CD4-positive, alpha-beta T cell treated with Interleukin-6 for 4 hours (primary cell): ENCODE results near the gene FRY.
"Not testable (repeated sequence)": the region's sequence is repeated elsewhere in the genome, so short reads cannot be mapped to it uniquely, and the experiment has no call there.

ENCODE experiments used
- DNase-seq: peaks from one replicate; pipeline ENCODE4 v3.0.0-alpha.2; 2020; ENCODE audit warnings: mixed read lengths

FRY gene

DNA sequence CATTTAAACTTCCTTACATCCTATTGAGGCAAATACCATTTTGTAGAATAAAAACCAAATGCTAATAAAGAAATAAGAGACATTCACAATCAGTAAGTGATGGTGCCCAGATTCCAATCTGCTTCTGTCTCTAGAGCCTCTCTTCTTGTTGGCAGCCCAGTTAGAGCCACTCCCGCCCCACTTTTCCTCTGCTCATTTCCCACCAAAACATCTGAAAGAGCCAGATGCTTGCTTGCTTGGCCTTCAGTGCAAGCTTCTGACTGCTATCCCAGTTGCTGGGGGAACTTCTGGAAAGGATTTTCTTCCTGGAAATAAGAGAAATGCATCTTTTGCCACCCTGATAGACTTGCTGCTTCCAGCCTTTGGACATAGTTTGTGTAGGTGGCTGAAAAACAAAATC is 12.9 kb downstream of the FRY start:
- no peak for DNase-seq

DNA sequence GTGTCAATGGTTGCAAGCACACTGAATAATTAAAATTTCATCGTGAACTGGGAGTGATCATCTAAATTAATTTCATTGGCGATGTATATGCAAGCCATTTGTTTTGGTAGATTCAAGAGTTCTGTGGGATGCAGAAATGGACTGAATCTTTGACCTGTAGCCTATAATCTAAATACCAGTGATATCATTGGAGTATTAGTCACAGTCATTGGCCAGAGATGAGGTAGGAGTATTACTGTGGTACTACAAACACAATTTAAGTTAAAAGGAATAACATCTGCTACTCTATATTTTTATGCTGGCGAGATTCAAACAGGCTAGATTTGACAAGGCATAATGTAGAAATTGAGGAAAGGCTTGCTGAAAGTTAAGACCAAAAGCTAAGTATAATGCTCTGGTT is 14.0 kb downstream of the FRY start:
- no peak for DNase-seq

DNA sequence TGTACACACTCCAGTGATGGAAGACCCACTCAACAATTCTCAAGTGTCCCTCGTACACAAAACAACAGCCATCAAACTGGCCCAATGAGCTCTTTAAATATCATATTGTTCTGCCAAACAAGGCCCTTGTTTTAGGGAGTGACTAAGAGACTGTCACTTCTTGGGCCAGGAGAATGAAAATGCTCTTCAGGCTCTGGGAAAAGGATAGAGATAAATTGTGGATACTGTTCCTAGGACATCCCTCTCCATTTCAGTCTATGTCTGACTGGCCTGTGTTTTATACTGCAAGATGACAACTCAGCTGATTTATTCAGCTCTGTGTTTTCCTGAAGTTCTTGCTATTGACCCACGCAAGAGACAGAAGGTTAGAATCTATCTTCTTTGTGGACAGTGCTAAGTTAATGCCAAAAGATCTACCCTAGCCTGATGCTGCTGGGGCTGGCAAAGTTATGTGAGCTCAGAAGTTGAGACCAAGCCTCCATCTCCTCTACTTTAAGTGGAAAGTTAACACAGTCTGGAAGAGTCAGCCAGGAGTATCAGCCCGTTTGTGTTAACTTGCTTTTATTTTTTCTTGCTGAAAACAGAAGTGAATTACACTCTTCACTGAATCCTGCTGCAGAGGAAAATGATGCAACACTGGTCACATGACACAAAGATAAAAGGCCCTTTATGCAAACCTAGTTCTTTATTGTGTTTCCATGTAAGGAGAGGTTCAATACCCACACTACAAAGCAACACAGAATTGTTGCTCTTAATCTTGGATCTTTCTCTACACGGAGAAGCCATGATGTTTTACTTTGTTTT is 14.6 kb downstream of the FRY start:
- DNase-seq: peak; percentile 8

DNA sequence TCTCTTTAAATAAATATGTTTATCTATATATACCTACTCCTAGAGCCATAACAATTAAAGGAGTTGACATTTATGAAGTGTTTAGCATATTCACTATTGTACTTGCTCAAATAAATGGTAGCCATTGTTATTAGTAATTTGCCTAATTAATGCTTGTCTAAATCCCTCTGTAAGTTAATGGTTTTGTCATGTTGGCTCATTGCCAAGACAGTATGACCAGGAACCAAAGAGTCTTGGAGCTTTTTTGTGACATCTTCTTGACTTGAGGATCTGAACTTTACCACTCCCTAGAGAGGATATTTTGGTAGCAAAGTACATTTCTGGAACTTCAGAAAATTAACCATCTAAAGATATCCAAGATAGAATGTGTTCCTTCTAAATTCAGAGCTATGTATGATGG is 15.5 kb downstream of the FRY start:
- DNase-seq: no peak

DNA sequence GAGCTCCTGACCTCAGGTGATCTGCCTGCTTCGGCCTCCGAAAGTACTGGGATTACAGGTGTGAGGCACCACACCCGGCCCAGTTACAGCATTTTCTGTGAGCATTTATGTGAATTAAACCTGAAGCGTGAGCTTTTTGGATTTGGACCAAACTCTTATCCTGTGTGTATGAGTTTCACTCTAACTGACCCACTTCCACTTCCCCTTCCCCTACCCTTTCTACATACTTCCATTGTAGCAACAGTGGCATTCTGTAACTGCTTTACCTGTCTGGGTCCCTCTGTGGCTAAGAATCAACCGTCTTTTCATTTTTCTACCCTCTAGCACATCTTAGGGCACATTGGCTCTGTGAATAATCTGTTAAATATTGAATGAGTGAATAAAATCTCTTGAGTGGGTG is 16.2 kb downstream of the FRY start:
- no peak for DNase-seq

DNA sequence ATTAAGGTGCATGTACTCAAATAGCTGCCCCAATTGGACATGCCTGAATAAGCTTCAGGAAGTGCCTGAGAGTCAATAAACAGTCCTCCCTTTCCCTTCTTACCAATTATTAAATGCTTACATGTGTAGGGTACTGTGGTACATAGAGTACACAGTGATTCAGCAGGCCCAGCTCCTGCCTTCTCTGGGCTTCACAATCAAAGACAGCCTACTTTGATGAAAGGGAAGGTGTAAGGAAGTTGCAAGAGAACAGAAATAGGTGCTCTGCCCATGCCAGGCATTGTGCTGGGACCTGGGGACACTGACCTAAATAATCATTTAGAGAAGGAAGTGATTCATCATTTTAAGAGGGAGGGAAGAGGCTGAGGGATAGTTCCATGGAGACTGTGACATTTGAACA is 17.2 kb downstream of the FRY start:
- no peak for DNase-seq

DNA sequence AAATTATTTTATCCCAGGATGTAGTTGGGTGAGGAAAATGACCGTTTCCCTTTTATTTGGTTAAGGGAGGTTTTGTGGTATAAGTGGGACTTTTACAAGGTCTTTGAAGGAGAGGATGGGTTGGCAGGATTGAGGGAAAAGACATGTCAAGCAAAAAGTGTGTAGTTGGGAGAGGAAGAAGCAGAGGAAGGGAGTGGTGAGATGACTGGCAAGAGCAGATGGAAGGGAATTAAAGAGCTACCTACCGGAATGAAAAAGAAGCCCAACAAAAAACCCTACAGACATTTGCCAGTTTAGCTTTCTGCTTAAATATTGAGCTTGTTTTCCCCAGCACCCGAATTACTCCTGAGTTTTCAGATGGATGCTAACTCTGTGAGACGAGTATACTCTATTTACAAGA is 19.6 kb downstream of the FRY start:
- DNase-seq: no peak

DNA sequence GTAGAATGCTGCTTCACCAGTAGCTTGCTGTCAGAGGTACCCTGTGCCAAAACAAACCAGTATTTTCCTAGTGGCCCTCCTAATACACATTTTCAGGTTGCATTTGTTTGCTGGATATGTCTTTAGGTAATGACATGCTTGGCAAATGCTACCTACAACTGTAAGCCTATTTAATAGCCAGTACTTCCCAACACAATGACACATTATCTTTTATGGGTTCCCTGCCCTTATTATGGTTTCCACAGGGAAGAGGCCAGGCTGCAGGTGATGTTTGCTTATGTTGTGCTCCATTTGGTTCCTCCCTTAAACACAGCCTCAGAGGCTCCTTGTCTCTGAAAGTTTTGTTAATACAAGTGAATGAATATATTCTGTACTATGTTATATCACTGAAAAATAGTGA is 24.7 kb downstream of the FRY start:
- no peak for DNase-seq

DNA sequence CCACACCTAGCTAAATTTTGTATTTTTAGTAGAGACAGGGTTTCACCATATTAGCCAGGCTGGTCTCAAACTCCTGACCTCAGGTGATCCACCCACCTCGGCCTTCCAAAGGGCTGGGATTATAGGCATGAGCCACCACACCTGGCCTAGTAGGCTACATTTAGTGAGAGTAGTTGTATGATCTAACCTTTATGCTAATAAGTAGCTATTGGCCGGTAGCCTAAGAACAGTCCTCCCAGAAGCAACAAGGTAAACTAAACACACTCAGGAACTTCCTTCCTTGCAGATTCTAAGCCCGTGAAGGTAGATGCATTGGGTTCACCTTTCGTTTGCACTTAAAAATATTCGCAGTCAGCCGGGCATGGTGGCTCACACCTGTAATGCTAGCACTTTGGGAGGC is 25.8 kb downstream of the FRY start:
- not testable (repeated sequence) for DNase-seq

DNA sequence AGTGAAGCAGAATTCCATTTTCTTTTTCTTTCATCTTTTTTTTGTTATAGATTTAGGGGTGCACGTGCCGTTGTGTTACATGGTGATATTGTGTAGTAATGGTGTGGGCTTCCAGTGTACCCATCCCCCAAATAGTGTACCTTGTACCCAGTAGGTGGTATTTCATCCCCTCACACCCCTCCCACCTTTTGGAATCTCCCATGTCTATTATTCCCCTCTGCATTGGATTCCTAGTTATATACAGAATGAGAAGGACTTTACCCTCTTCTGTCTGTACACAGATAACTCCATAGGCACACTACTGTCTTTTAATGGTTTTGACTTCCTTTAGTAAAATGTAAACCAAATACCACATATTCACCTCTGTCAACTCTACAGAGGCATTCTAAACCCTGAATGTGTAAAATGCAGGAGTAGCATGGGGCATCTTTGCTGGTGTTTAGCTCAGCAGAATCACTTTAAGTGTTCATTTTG is 28.0 kb downstream of the FRY start:
- no peak for DNase-seq

DNA sequence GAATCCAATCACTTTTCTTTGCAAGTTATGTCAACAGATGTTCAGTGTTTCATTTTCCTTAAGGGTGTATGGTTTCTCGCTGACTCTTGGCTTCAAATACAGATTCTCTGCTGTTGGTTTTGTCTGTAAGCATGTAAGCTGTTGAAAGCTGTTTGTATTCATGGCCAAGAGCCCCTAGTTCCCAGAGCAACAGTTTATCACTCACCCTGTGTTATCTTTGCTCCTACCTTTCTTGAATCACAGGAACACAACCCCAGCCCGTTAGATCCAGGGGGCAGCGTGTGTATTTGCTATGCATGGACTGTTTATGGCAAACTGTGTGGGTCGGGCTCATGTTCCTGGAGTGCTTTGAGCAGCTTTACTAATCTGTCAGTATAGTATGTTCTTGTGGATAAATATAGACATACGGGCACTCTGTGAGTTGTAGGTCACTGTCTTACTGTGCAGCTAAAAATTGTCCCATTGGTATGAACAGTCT is 28.9 kb downstream of the FRY start:
- DNase-seq: no peak

DNA sequence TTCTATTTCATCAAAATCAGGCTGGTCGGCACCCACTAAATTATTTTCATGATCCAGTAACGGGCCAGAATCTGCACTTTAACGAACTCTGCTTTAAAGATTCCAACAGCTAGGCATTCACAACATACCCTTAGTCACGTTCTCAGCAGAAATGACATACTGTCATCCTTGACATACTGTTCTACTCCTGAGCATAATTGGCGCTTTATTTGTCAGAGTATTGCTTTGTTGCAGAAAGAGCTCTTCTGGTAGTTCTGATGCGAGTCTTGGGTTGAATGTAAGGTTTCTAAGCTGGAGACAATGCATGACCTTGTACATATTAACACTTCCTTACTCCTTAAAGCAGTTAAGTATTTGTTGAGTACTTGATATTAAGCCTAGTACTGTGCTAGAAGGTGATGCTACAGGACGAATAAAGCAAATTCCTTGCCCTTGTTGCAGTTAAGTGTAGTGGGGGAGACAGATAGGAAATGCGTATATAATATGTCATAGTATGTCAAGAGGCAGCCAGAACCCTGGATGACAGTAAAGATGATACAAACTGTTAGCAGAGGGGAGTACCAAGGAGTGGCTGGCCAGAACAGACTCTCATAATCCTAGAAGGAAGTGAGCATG is 32.2 kb downstream of the FRY start:
- no peak for DNase-seq

DNA sequence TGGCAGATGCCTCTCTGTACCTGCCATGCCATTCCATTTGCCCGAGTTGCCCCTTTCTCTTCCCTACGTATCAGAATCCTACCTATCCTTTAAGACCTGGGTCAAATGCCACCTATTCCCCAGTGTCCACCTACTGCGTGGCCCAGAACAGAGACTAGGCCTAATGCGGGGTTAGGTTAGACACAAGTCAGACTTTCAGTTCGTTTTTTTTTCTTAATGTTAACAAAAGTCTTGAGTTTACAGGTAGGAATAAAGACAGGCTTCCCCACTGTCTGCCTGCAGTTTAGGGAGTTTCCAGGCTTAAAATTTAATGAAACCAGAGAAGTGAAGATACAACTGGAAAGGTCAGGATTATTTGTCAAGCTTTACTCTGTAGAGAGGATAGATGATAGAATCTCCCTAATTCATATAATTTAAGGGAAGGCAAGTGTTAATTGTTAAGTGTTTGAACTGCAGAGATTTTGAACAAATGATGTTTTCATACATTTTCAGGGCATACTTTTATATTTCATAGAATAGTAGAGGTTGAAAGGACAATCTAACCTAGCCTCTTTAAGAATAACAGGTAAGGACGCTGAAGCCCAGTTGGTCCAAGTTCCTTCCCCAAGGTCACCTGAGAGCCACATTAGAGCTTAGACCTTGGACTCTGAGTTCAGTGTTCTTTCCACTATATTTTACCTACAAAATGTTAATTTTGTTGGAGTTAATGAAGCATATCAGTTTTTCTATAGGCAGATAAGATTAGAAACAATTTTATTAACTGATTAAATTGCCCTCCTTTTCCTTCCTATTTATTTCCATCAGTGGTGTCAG is 35.8 kb downstream of the FRY start:
- no peak for DNase-seq

DNA sequence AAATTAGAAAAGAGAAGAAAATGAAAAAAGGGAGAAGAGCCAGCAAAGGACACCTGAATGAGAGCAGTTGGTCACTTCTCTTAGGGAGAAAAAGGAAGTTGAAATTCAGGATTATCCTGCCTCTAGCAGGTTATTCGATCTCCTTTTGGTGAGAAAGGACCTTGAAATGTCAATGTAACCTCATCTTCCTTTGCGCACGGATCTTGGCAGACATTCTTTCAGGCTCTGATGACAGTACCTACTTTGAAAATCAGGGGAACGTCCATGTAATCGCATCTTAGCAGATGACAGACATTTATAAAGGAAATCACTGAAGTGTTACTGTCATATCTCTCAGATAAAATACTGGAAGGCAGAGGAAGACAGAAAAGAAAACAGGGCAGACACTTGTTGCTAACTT is 36.7 kb downstream of the FRY start:
- DNase-seq: no peak

DNA sequence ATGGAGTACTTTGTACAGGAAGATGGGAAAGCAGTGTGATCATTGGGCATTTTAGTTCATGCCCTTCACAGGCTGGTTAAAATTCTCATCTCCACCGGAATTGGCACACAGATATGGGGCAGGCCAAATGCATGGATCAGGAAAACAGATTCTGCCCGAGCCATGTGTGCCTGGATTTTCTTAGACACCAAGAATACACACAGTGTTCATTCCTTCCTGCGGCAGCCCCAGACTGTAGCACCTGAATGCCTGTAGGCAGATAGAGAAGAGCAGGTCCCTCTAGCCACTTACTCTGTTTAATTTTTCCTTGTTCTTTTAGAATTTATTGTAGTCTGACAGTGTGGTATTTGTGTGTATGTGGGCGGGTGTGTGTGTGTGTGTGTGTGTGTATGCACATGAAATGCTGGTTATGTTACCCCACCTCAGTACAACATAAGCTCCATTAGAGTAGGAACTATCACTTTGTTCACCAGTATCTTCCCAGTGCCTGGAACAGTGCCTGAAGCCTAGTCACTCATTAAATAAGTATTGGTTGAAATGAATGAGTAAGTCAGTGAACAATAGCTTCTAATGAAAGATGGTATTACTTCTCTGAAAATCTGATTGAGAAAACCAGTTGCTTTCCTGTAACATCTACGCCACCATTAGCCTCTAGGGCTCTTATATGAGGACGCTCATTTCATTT is 41.7 kb downstream of the FRY start:
- no peak for DNase-seq

DNA sequence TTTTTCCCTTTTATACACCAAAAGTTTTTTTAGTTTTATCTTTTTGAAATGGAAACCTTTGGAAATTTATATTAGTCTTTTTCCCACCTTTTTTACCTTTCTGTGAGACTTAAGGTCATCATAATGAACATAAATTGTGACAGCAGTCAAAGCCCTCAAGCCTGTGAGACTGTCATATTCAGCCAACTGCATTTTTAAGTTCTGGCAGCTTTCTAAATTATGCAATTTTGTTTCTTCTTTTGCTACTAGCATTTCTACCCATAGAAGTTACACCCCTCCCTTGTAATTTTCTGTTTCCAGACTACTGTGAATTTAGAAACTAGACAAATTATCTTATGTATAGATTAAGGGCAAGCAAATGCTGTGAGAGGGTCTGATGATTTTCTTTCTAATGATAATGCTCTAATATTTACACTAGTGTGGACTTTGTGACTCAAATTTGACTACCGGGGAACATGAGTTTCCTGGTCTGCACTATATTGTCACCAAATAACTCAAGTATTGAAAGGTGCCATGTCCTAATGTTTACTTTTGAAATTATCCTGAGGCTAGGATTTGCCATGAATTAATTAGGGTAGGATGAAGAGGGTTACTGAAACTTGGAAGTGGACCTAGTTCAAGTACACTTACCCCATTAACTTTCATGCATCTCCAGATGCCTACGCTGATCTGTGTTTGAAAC is 43.7 kb downstream of the FRY start:
- no peak for DNase-seq

DNA sequence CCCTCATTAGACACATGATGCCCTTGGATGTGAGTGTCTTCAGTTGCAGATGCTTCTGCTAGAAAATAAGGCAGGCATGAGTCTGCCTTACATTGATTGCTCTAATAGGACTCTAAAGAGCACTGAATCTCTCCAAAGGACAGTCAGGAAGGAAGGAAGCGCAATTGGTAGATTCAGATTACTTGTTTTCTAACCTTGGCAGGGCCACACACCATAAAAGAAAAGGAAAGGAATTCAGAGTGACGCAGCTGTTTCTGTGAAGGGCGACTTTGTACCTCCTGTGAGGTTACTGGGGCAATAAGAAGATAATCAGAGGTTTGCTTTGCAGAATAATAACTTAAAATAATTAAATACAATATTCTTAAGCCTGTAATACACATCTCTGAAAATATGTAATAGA is 48.0 kb downstream of the FRY start:
- DNase-seq: no peak

DNA sequence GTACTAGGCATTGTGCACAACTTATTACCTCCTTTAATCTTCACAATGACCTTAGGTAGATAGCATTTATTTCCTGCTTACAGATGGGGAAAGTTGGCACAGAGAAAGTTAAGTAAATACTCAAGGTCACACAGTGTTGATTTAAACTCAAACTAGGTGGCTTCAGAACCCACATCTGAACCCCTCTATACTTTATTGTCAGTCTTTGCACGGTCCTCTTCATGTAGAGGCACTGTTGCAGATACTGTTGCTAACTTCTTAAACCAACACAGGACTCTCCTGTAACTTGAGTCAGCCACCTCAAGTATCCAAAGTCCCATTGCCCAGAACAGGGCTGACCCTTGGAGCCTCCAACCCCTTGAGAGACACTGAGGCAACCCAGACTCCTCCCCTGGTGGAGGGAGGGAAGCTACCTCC is 48.8 kb downstream of the FRY start:
- no peak for DNase-seq

DNA sequence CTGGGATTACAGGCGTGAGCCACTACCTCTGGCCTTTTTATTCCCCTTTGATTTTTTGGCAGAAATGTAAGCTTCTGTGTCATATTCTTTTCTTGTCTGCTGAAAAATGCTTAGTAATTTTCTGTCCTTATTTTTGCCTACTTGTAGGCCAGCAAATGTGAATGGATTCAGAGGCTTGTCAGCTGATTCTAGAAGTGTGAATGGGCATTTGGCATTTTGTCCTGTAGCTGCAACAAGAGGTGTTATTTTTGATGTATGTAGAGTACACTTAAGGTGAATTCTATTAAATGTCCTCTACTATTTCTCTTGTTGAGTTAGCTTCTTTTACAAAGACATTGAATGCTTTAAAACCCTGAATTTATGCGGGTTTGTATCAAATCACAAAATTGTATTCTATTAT is 50.0 kb downstream of the FRY start:
- DNase-seq: no peak

DNA sequence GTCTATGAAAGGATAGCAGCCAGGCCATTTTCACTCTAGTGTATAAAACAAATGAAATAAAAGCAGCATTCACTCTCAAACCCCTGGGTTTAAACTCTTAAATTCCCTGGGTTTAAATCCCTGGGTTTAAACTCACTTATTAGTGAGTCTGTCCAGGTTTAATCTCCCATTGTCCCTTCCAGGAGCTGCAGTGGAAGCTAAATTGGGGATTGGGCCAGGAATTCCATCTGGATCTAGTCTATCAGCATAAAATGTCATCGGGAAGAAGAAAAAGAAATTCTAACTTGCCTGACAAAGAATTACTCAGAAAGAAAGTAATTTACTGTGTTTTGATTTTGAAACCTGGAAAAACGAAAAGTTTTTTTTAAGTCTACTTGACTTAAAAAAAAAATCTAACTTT is 54.8 kb downstream of the FRY start:
- no peak for DNase-seq

DNA sequence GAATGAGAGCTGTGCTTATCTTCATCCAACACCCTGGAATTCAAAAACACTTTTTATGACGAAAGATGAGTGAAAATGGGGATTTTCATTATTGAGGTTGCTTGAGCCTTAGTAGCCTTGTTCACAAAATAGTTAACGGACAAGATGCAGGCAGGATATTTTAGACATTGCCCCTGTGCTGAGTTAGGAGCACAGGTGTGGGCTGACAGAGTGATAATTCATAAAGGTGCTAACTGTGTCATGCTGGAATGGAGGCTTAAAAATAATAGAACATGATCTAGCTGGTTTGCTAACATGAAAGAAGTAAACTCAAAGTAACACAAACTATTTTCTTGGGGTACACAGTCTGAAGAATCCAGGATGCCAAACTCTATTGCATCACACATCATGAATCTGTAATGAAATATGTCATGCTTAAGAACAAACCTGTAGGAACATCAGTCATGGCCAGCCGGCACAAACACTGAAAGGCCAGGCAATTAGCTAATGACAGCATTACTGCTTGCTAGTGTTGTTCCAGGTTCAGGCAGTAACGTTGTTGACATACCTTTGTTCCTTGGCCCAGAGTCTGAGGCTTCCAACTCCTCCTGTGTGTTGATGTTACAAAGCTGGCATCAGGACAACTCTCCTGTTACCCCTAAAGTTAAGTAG is 55.3 kb downstream of the FRY start:
- DNase-seq: no peak
